HCT116 (cell line): ENCODE data around the gene EIF2S3B.

Experiments
- CEBPB ChIP-seq: IDR thresholded peaks from 2 replicates; pipeline ENCODE4 v1.6.1; 2012; ENCODE audit warnings: low read depth
- CTCF ChIP-seq, 3 experiments: fragments of 200-600 bp in 1 of 3; sonication (generic) in 1 of 3; IDR thresholded peaks in 2 of 3; conservative IDR thresholded peaks in 1 of 3; 2 replicates each; pipeline ENCODE4 v1.5.1; 2012 to 2017; ENCODE audit warnings: low read depth in 2 of 3, low read length in 2 of 3, antibody characterized with exemption in 1 of 3, borderline replicate concordance in 1 of 3, control low read depth in 1 of 3, mild to moderate bottlenecking in 1 of 3, mixed read lengths in 1 of 3, mixed run types in 1 of 3, moderate library complexity in 1 of 3; ENCODE audit not compliant: insufficient read depth in 1 of 3
- EZH2phosphoT487 ChIP-seq: fragments of 200-600 bp; IDR thresholded peaks from 2 replicates; pipeline ENCODE4 v1.6.1; 2018; ENCODE audit warnings: antibody characterized with exemption, borderline replicate concordance
- POLR2A ChIP-seq: IDR thresholded peaks from 2 replicates; pipeline ENCODE4 v1.7.0; 2011; ENCODE audit warnings: borderline replicate concordance; ENCODE audit not compliant: insufficient read depth, insufficient read length; ENCODE audit errors: extremely low read depth
- POLR2AphosphoS5 ChIP-seq: IDR thresholded peaks from 2 replicates; pipeline ENCODE4 v1.6.1; 2011; ENCODE audit warnings: mild to moderate bottlenecking, low read depth, low read length, moderate library complexity
- SP1 ChIP-seq: IDR thresholded peaks from 2 replicates; pipeline ENCODE4 v1.6.1; 2012; ENCODE audit warnings: low read depth
- TCF7L2 ChIP-seq: IDR thresholded peaks from 2 replicates; pipeline ENCODE4 v1.7.0; 2011; ENCODE audit warnings: borderline replicate concordance, inconsistent platforms; ENCODE audit not compliant: insufficient read depth, insufficient read length; ENCODE audit errors: extremely low read depth

- TF ChIP-seq POLR2AphosphoS5 (no peak), CTCF (IDR thresholded peaks at IDR 0.05 in 2 of 3, conservative IDR thresholded peaks at IDR 0.05 in 1 of 3; ENCODE audit: borderline replicate concordance in 1 of 3, insufficient read depth in 1 of 3, low read depth in 2 of 3, low read length in 2 of 3) (no peak), EZH2phosphoT487 (no peak), POLR2A (no peak), TCF7L2 (no peak), CEBPB (no peak), SP1 (no peak)
These were observed 6.2 kb downstream of the EIF2S3B start for GRCh38 chr12:10511756-10512355.
